Endothelial cell of umbilical vein (primary cell): ENCODE results near the gene TH. TPM values are rescaled to one million over a fixed set of nuclear protein-coding genes. Genes with fewer than 3 reads are reported as not detected.

ENCODE experiments used
- BruUV-seq: library from RNA; stranded (reverse); fragments of 400-500 nt; replicated peaks from 2 replicates; lab custom pipeline; 2021; lab: Mats Ljungman, UMichigan
- CTCF ChIA-PET: fragments of 300-600, 350-600 bp; sonication (Branson Sonifier 250); formaldehyde crosslinking; loops from one replicate; lab custom pipeline; 2021; ENCODE audit warnings: antibody characterized with exemption, inconsistent platforms; lab: Charles Lee
- POLR2A ChIA-PET: fragments of 300-600, 350-600 bp; sonication (Branson Sonifier 250); formaldehyde crosslinking; loops from one replicate; lab custom pipeline; 2021; ENCODE audit warnings: antibody characterized with exemption, inconsistent platforms; lab: Charles Lee
- DNase-seq: peaks from one replicate; pipeline ENCODE4 v3.0.0-alpha.2; 2011; ENCODE audit warnings: low read depth, low spot score
- FAIRE-seq: peaks from 2 replicates; lab custom pipeline; 2011; peaks lifted over from hg19 to GRCh38; lab: Jason Lieb, UNC
- H2AFZ ChIP-seq: 2 replicates; pipeline ENCODE4 v1.6.0; 2012; ENCODE audit warnings: low read depth, low read length, control low read depth, inconsistent platforms
- H3K27ac ChIP-seq: 2 replicates; pipeline ENCODE4 v1.5.1; 2011; ENCODE audit warnings: low read depth, mild to moderate bottlenecking, control low read depth, low read length, moderate library complexity; ENCODE audit not compliant: insufficient read depth
- H3K27me3 ChIP-seq, 2 experiments: 2 replicates each; pipeline versions ENCODE4 v1.6.0 to v1.6.1; 2011; ENCODE audit warnings: low read length in 2 of 2, mixed read lengths in 1 of 2; ENCODE audit not compliant: control insufficient read depth in 2 of 2, insufficient read depth in 2 of 2
- H3K36me3 ChIP-seq, 2 experiments: 2 replicates in 1 of 2; 3 replicates in 1 of 2; pipeline ENCODE4 v1.5.1; 2011; ENCODE audit warnings: low read length in 2 of 2, mild to moderate bottlenecking in 1 of 2, moderate library complexity in 1 of 2; ENCODE audit not compliant: control insufficient read depth in 2 of 2, insufficient read depth in 2 of 2; ENCODE audit errors: extremely low read depth in 1 of 2
- H3K4me1 ChIP-seq: 3 replicates; pipeline ENCODE4 v1.5.1; 2011; ENCODE audit warnings: mild to moderate bottlenecking, low read length; ENCODE audit not compliant: control insufficient read depth, insufficient read depth; ENCODE audit errors: extremely low read depth
- H3K4me2 ChIP-seq: 2 replicates; pipeline ENCODE4 v1.6.1; 2011; ENCODE audit warnings: low read length, control low read depth, mixed read lengths; ENCODE audit not compliant: insufficient read depth
- H3K4me3 ChIP-seq, 3 experiments: fragments of 200-600 bp in 1 of 3; sonication (generic), shearing (Covaris generic) in 1 of 3; replicated peaks in 1 of 3; 2 replicates each; pipeline ENCODE4 v1.5.1; 2011 to 2016; ENCODE audit warnings: control low read depth in 3 of 3, low read length in 3 of 3, mild to moderate bottlenecking in 2 of 3, inconsistent platforms in 1 of 3, low read depth in 1 of 3, moderate library complexity in 1 of 3; ENCODE audit not compliant: insufficient read depth in 1 of 3
- H3K79me2 ChIP-seq: 2 replicates; pipeline ENCODE4 v1.6.0; 2012; ENCODE audit warnings: low read length, inconsistent platforms; ENCODE audit not compliant: control insufficient read depth, insufficient read depth
- H3K9ac ChIP-seq: replicated peaks from 2 replicates; pipeline ENCODE3; 2011; ENCODE audit warnings: low read length, control low read depth; ENCODE audit not compliant: insufficient read depth; ENCODE audit errors: extremely low read depth
- H3K9me1 ChIP-seq: replicated peaks from 3 replicates; pipeline ENCODE4 v1.6.0; 2011; ENCODE audit warnings: mild to moderate bottlenecking, low read length; ENCODE audit not compliant: control insufficient read depth, insufficient read depth; ENCODE audit errors: extremely low read depth
- H3K9me3 ChIP-seq: replicated peaks from 2 replicates; pipeline ENCODE4 v1.5.1; 2012; ENCODE audit warnings: low read length, inconsistent platforms; ENCODE audit not compliant: control insufficient read depth, insufficient read depth
- H4K20me1 ChIP-seq: replicated peaks from 2 replicates; pipeline ENCODE3; 2011; ENCODE audit warnings: mild to moderate bottlenecking, low read length; ENCODE audit not compliant: control insufficient read depth, insufficient read depth; ENCODE audit errors: extremely low read depth
- CTCF ChIP-seq, 2 donors: IDR thresholded peaks; 1 replicate in 1 of 2; 2 replicates in 1 of 2; pipeline ENCODE4 v1.5.1; 2011; ENCODE audit warnings: low read length in 2 of 2, mild to moderate bottlenecking in 2 of 2, moderate library complexity in 2 of 2, control low read depth in 1 of 2, inconsistent platforms in 1 of 2, low read depth in 1 of 2; ENCODE audit not compliant: insufficient read depth in 1 of 2; ENCODE audit errors: extremely low read depth in 1 of 2
- EZH2 ChIP-seq: IDR thresholded peaks from 2 replicates; pipeline ENCODE4 v1.6.1; 2012; ENCODE audit warnings: borderline replicate concordance, low read depth, mild to moderate bottlenecking, moderate library complexity, low read length, inconsistent platforms; ENCODE audit not compliant: severe bottlenecking
- FOS ChIP-seq: IDR thresholded peaks from 2 replicates; pipeline ENCODE4 v1.6.1; 2011; ENCODE audit warnings: mild to moderate bottlenecking, low read length, moderate library complexity, borderline replicate concordance; ENCODE audit not compliant: insufficient read depth
- GATA2 ChIP-seq: IDR thresholded peaks from 2 replicates; pipeline ENCODE4 v1.7.0; 2011; ENCODE audit warnings: low read depth, mild to moderate bottlenecking, moderate library complexity, mixed read lengths, low read length; ENCODE audit not compliant: insufficient read length, insufficient read depth
- JUN ChIP-seq: IDR thresholded peaks from 2 replicates; pipeline ENCODE4 v1.6.1; 2011; ENCODE audit warnings: borderline replicate concordance, low read depth; ENCODE audit not compliant: insufficient read length, insufficient read depth
- MAX ChIP-seq: IDR thresholded peaks from 2 replicates; pipeline ENCODE4 v1.6.1; 2011; ENCODE audit not compliant: insufficient read depth, insufficient read length
- MYC ChIP-seq: IDR thresholded peaks from one replicate; pipeline ENCODE4 v1.6.1; 2011; ENCODE audit warnings: mild to moderate bottlenecking, low read depth, low read length
- POLR2AphosphoS5 ChIP-seq: IDR thresholded peaks from 2 replicates; pipeline ENCODE4 v1.6.1; 2012; ENCODE audit warnings: low read depth, mild to moderate bottlenecking, control low read depth, low read length, moderate library complexity; ENCODE audit not compliant: insufficient read depth
- dilution Hi-C: fragments of 300-500 bp; cut with MboI; formaldehyde crosslinking; loops from one replicate; pipeline ENCODE4 v1.15.0; 2019; ENCODE audit warnings: low sequenced_read_pairs; ENCODE audit not compliant: extremely low pct_ligation_motif_present
- intact Hi-C: fragments of 100-400 bp; cut with micrococcal nuclease; formaldehyde crosslinking; loops from one replicate; pipeline ENCODE4 v1.10.0; 2022
- polyA plus RNA-seq, 4 experiments: library from polyadenylated mRNA; depleted of rRNA in 3 of 4; stranded (reverse) in 3 of 4; unstranded in 1 of 4; fragments of >200 nt; gene quantifications; 2 replicates each; pipeline versions ENCODE4 v1.2.1 to v1.2.3, GENCODE V29; 2011 to 2012; ENCODE audit warnings: missing spikeins in 1 of 4
- total RNA-seq: library from RNA; stranded (reverse); gene quantifications from 2 replicates; pipeline ENCODE4 v1.2.3, GENCODE V29; 2021

TH gene
- total and polyA plus RNA-seq, 2 donors (not counting 3 experiments of a cell fraction or from before 2014, with no cell fraction given): not detected

- no peaks in the 10 kb centered on the region for H3K36me3 ChIP-seq
- FAIRE-seq (no peak), DNase-seq (no peak)
- CTCF ChIA-PET: no interaction called here
- H3K9me1 ChIP-seq: no peaks in the 10 kb centered on the region
- H4K20me1 ChIP-seq: no peaks in the 10 kb centered on the region
- H2AFZ ChIP-seq: no peak overlapping the region
- H3K79me2 ChIP-seq: no peaks in the 10 kb centered on the region
- no peak overlapping the region for H3K4me3 ChIP-seq
- BruUV-seq: no TSS peak
- intact Hi-C loops: no loop called here
- H3K9me3 ChIP-seq: no peaks in the 10 kb centered on the region
- no peak overlapping the region for H3K4me2 ChIP-seq
- no peak for TF ChIP-seq MAX
- no peak for TF ChIP-seq MYC
- TF ChIP-seq GATA2: no peak
- no peak for TF ChIP-seq FOS
- TF ChIP-seq EZH2: no peak
- TF ChIP-seq JUN: no peak
- TF ChIP-seq CTCF (IDR thresholded peaks at IDR 0.05; ENCODE audit: extremely low read depth in 1 of 2, insufficient read depth in 1 of 2, low read depth in 1 of 2, low read length in 2 of 2): no peak
- no peak for TF ChIP-seq POLR2AphosphoS5
- H3K4me1 ChIP-seq: no peaks in the 10 kb centered on the region
- no peak overlapping the region for H3K27ac ChIP-seq
- H3K9ac ChIP-seq: no peak overlapping the region
- H3K27me3 ChIP-seq: no peaks in the 10 kb centered on the region
- dilution Hi-C loops: no loop called here
- POLR2A ChIA-PET: no interaction called here
These were observed 39.7 kb upstream of the TH start for GRCh38 chr11:2211113-2211971.
